Hematopoietic multipotent progenitor cell (in vitro differentiated cells): ENCODE results near the gene SETD1B. TPM values are rescaled to one million over a fixed set of nuclear protein-coding genes. Genes with fewer than 3 reads are reported as not detected.

Experiments used
- DNase-seq, 3 donors: peaks; one replicate each; pipeline ENCODE4 v3.0.0-alpha.2; 2011 to 2015; ENCODE audit warnings: low read depth in 2 of 3, low spot score in 2 of 3
- total RNA-seq: library from RNA; depleted of rRNA; stranded (reverse); fragments of >200 nt; gene quantifications from one replicate; pipeline ENCODE4 v1.2.3, GENCODE V29; 2012

The SETD1B gene
- total RNA-seq, 1 donor: 14.3 TPM

- DNase-seq: no peak
Measured at GRCh38 chr12:121806546-121807423, 3.0 kb downstream of the SETD1B start.

GRCh38 chr12:121807642-121808347 is 4.0 kb downstream of the SETD1B start:
- no peak for DNase-seq

- DNase-seq: no peak
Measured at GRCh38 chr12:121808623-121809022, 4.8 kb downstream of the SETD1B start.

GRCh38 chr12:121809712-121810116 is 5.9 kb downstream of the SETD1B start:
- no peak for DNase-seq

- DNase-seq: no peak
Measured at GRCh38 chr12:121810234-121810817, 6.5 kb downstream of the SETD1B start.

- DNase-seq: no peak
Measured at GRCh38 chr12:121810833-121811433, 7.1 kb downstream of the SETD1B start.

- DNase-seq: peak in 2 of 3 donors; percentile 66 to 77
Measured at GRCh38 chr12:121811434-121812319, 7.9 kb downstream of the SETD1B start.

GRCh38 chr12:121812320-121812871 is 8.6 kb downstream of the SETD1B start:
- no peak for DNase-seq

- no peak for DNase-seq
Measured at GRCh38 chr12:121812921-121813896, 9.4 kb downstream of the SETD1B start.

- no peak for DNase-seq
Measured at GRCh38 chr12:121813951-121814350, 10.1 kb downstream of the SETD1B start.

GRCh38 chr12:121814429-121815119 is 10.8 kb downstream of the SETD1B start:
- DNase-seq: no peak

- no peak for DNase-seq
Measured at GRCh38 chr12:121815263-121815662, 11.5 kb downstream of the SETD1B start.

GRCh38 chr12:121816925-121817647 is 13.3 kb downstream of the SETD1B start:
- DNase-seq: no peak

GRCh38 chr12:121817648-121818043 is 13.8 kb downstream of the SETD1B start:
- DNase-seq: no peak

GRCh38 chr12:121819212-121819949 is 15.6 kb downstream of the SETD1B start:
- no peak for DNase-seq

GRCh38 chr12:121820056-121820455 is 16.2 kb downstream of the SETD1B start:
- no peak for DNase-seq
